Measurements from ENCODE around the gene PRKAR1B. TPM values are rescaled to one million over a fixed set of nuclear protein-coding genes. Genes with fewer than 3 reads are reported as not detected.

PRKAR1B gene
- total RNA-seq, 1 experiment from 2014 or later, result 14.1 TPM

- no peaks in the 10 kb centered on the region for H3K36me3 ChIP-seq (ENCODE audit: control insufficient read depth in 1 of 2, insufficient read depth in 2 of 2, low read length in 2 of 2)
- RAD21 ChIA-PET (ENCODE audit: low non-redundant PET in 1 of 2, low total read pairs in 2 of 2, uncharacterized antibody in 2 of 2, unreplicated experiment in 2 of 2), result no interaction called here
- H3K4me2 ChIP-seq (ENCODE audit: low read length), result no peak overlapping the region
- ATAC-seq, result no peak
- DNase-seq (ENCODE audit: low read depth, low spot score), result no peak
- no peaks in the 10 kb centered on the region for H4K20me1 ChIP-seq (ENCODE audit: insufficient read depth)
- H2AFZ ChIP-seq (ENCODE audit: low read depth, low read length, poor library complexity, severe bottlenecking), result no peak overlapping the region
- intact Hi-C loops (cut with micrococcal nuclease), result no loop called here
- H3K27me3 ChIP-seq (ENCODE audit: insufficient read depth, low read length), result no peaks in the 10 kb centered on the region
- H3K9ac ChIP-seq (ENCODE audit: low read length), result no peak overlapping the region
- no peak overlapping the region for H3K27ac ChIP-seq (ENCODE audit: low read depth, low read length)
- BruUV-seq (replicated peaks), result no TSS peak
- H3K4me1 ChIP-seq (ENCODE audit: control insufficient read depth in 1 of 2, insufficient read depth in 2 of 2, low read length in 2 of 2), result no peaks in the 10 kb centered on the region
- POLR2A ChIA-PET, result no interaction called here
- peaks cover 0 to 4% of the 10 kb centered on the region in 2 experiments; a peak in 1 of 4 replicates for H3K9me3 ChIP-seq (ENCODE audit: control insufficient read depth in 1 of 2, insufficient read depth in 1 of 2, low read depth in 1 of 2, low read length in 2 of 2)
- no peak overlapping the region for H3K4me3 ChIP-seq (replicated peaks in 1 of 2; ENCODE audit: low read depth in 1 of 2, low read length in 2 of 2)
- TF ChIP-seq FOSL1 (IDR thresholded peaks at IDR 0.05; ENCODE audit: low read depth), result no peak
- TF ChIP-seq SIN3A (IDR thresholded peaks at IDR 0.05; ENCODE audit: low read depth), result no peak
- no peak for TF ChIP-seq ZNF274 (IDR thresholded peaks at IDR 0.05; ENCODE audit: low read depth, low read length)
- no peak for TF ChIP-seq SRF (IDR thresholded peaks at IDR 0.05; ENCODE audit: low read depth)
- no peaks in the 10 kb centered on the region for H3K9me2 ChIP-seq (ENCODE audit: insufficient read depth)
- CTCF ChIA-PET, result no interaction called here
- H3K79me2 ChIP-seq (ENCODE audit: insufficient read depth, low read length), result no peaks in the 10 kb centered on the region
These were observed 170.7 kb downstream of the PRKAR1B start for GRCh38 chr7:556291-556826.

GRCh38 chr7:555551-556160, 171.4 kb downstream of the PRKAR1B start:
- ChIA-PET POLR2A (no interaction called here), CTCF (no interaction called here), RAD21 (ENCODE audit: low non-redundant PET in 1 of 2, low total read pairs in 2 of 2, uncharacterized antibody in 2 of 2, unreplicated experiment in 2 of 2) (no interaction called here)
- no peaks in the 10 kb centered on the region for H3K4me1 ChIP-seq (ENCODE audit: control insufficient read depth in 1 of 2, insufficient read depth in 2 of 2, low read length in 2 of 2)
- ATAC-seq, result no peak
- no peaks in the 10 kb centered on the region for H3K79me2 ChIP-seq (ENCODE audit: insufficient read depth, low read length)
- H3K4me2 ChIP-seq (ENCODE audit: low read length), result no peak overlapping the region
- H3K36me3 ChIP-seq (ENCODE audit: control insufficient read depth in 1 of 2, insufficient read depth in 2 of 2, low read length in 2 of 2), result no peaks in the 10 kb centered on the region
- intact Hi-C loops (cut with micrococcal nuclease), result no loop called here
- peaks cover 0 to 4% of the 10 kb centered on the region in 2 experiments; a peak in 1 of 4 replicates for H3K9me3 ChIP-seq (ENCODE audit: control insufficient read depth in 1 of 2, insufficient read depth in 1 of 2, low read depth in 1 of 2, low read length in 2 of 2)
- H2AFZ ChIP-seq (ENCODE audit: low read depth, low read length, poor library complexity, severe bottlenecking), result no peak overlapping the region
- no peaks in the 10 kb centered on the region for H3K9me2 ChIP-seq (ENCODE audit: insufficient read depth)
- H3K9ac ChIP-seq (ENCODE audit: low read length), result no peak overlapping the region
- no peaks in the 10 kb centered on the region for H4K20me1 ChIP-seq (ENCODE audit: insufficient read depth)
- no peak overlapping the region for H3K27ac ChIP-seq (ENCODE audit: low read depth, low read length)
- no TSS peak for BruUV-seq (replicated peaks)
- H3K27me3 ChIP-seq (ENCODE audit: insufficient read depth, low read length), result no peaks in the 10 kb centered on the region
- no peak for DNase-seq (ENCODE audit: low read depth, low spot score)
- H3K4me3 ChIP-seq (replicated peaks in 1 of 2; ENCODE audit: low read depth in 1 of 2, low read length in 2 of 2), result no peak overlapping the region
- TF ChIP-seq YY1 (IDR thresholded peaks at IDR 0.05; ENCODE audit: extremely low read depth, insufficient replicate concordance, low read depth, low read length) (no peak), RAD21 (IDR thresholded peaks at IDR 0.05; ENCODE audit: low read depth) (no peak), SRF (IDR thresholded peaks at IDR 0.05; ENCODE audit: low read depth) (no peak), CTCF (IDR thresholded peaks at IDR 0.05 in 2 of 3, conservative IDR thresholded peaks at IDR 0.05 in 1 of 3; ENCODE audit: borderline replicate concordance in 1 of 3, insufficient read depth in 1 of 3, low read depth in 2 of 3, low read length in 2 of 3) (no peak), ZNF274 (IDR thresholded peaks at IDR 0.05; ENCODE audit: low read depth, low read length) (no peak), TCF7L2 (IDR thresholded peaks at IDR 0.05; ENCODE audit: borderline replicate concordance, extremely low read depth, insufficient read depth, insufficient read length) (no peak), CEBPB (IDR thresholded peaks at IDR 0.05; ENCODE audit: low read depth) (no peak), CBX3 (IDR thresholded peaks at IDR 0.05; ENCODE audit: low read depth) (no peak), SP1 (IDR thresholded peaks at IDR 0.05; ENCODE audit: low read depth) (no peak)
- TF ChIP-seq, protein P1, sequence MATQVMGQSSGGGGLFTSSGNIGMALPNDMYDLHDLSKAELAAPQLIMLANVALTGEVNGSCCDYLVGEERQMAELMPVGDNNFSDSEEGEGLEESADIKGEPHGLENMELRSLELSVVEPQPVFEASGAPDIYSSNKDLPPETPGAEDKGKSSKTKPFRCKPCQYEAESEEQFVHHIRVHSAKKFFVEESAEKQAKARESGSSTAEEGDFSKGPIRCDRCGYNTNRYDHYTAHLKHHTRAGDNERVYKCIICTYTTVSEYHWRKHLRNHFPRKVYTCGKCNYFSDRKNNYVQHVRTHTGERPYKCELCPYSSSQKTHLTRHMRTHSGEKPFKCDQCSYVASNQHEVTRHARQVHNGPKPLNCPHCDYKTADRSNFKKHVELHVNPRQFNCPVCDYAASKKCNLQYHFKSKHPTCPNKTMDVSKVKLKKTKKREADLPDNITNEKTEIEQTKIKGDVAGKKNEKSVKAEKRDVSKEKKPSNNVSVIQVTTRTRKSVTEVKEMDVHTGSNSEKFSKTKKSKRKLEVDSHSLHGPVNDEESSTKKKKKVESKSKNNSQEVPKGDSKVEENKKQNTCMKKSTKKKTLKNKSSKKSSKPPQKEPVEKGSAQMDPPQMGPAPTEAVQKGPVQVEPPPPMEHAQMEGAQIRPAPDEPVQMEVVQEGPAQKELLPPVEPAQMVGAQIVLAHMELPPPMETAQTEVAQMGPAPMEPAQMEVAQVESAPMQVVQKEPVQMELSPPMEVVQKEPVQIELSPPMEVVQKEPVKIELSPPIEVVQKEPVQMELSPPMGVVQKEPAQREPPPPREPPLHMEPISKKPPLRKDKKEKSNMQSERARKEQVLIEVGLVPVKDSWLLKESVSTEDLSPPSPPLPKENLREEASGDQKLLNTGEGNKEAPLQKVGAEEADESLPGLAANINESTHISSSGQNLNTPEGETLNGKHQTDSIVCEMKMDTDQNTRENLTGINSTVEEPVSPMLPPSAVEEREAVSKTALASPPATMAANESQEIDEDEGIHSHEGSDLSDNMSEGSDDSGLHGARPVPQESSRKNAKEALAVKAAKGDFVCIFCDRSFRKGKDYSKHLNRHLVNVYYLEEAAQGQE (IDR thresholded peaks at IDR 0.05; ENCODE audit: low read depth), result no peak
- TF ChIP-seq, protein P2, sequence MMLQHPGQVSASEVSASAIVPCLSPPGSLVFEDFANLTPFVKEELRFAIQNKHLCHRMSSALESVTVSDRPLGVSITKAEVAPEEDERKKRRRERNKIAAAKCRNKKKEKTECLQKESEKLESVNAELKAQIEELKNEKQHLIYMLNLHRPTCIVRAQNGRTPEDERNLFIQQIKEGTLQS (IDR thresholded peaks at IDR 0.05), result no peak
- TF ChIP-seq, protein P3, sequence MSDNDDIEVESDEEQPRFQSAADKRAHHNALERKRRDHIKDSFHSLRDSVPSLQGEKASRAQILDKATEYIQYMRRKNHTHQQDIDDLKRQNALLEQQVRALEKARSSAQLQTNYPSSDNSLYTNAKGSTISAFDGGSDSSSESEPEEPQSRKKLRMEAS (IDR thresholded peaks at IDR 0.05), result no peak

Data from HCT116 (cell line).